Type B pancreatic cell (in vitro differentiated cells): ENCODE measurements around the gene DNMBP. TPM values are rescaled to one million over a fixed set of nuclear protein-coding genes. Genes with fewer than 3 reads are reported as not detected.

ENCODE experiments used
- DNase-seq: peaks from one replicate; pipeline ENCODE4 v3.0.0; 2021; ENCODE audit warnings: mixed read lengths; ENCODE audit not compliant: unreplicated experiment; ENCODE audit errors: extremely low spot score
- H3K27ac Mint-ChIP-seq: 2 replicates; pipeline ENCODE4 v1.8.0; 2021; ENCODE audit warnings: mild to moderate bottlenecking, mixed read lengths
- H3K27me3 Mint-ChIP-seq: 2 replicates; pipeline ENCODE4 v1.8.0; 2021; ENCODE audit warnings: mixed read lengths
- H3K36me3 Mint-ChIP-seq: 2 replicates; pipeline ENCODE4 v1.8.0; 2021; ENCODE audit warnings: mixed read lengths
- H3K4me1 Mint-ChIP-seq: one replicate; pipeline ENCODE4 v1.8.0; 2021; ENCODE audit warnings: mixed read lengths; ENCODE audit not compliant: unreplicated experiment
- H3K4me3 Mint-ChIP-seq: 2 replicates; pipeline ENCODE4 v1.8.0; 2021; ENCODE audit warnings: mild to moderate bottlenecking, mixed read lengths
- H3K9me3 Mint-ChIP-seq: 2 replicates; pipeline ENCODE4 v1.8.0; 2021; ENCODE audit warnings: mixed read lengths
- CTCF ChIP-seq: fragments of 200-600 bp; sonication (generic); conservative IDR thresholded peaks from 2 replicates; pipeline ENCODE4 v1.5.0; 2021; ENCODE audit warnings: antibody characterized with exemption, mild to moderate bottlenecking
- total RNA-seq: library from RNA; stranded (reverse); gene quantifications from 2 replicates; pipeline ENCODE4 v1.2.1, GENCODE V29; 2021; ENCODE audit warnings: low replicate concordance

DNMBP gene
- total RNA-seq, 1 donor from 2014 or later, result 17.7 TPM

- peaks cover 25% of the 10 kb centered on the region for H3K4me1 Mint-ChIP-seq
- DNase-seq, result no peak
- H3K4me3 Mint-ChIP-seq, result no peak overlapping the region
- no peak for TF ChIP-seq CTCF
- no peaks in the 10 kb centered on the region for H3K9me3 Mint-ChIP-seq
- peaks cover 12% of the 10 kb centered on the region for H3K36me3 Mint-ChIP-seq
- no peaks in the 10 kb centered on the region for H3K27me3 Mint-ChIP-seq
- H3K27ac Mint-ChIP-seq, result no peak overlapping the region
These were observed 34.5 kb downstream of the DNMBP start for GRCh38 chr10:99975106-99975829.

- Mint-ChIP-seq H3K4me3 (no peak overlapping the region), H3K36me3 (peaks cover 12% of the 10 kb centered on the region), H3K9me3 (no peaks in the 10 kb centered on the region), H3K4me1 (peaks cover 19% of the 10 kb centered on the region), H3K27me3 (no peaks in the 10 kb centered on the region), H3K27ac (no peak overlapping the region)
- TF ChIP-seq CTCF, result no peak
- no peak for DNase-seq
These were observed 36.6 kb downstream of the DNMBP start for GRCh38 chr10:99973190-99973589.

DNA sequence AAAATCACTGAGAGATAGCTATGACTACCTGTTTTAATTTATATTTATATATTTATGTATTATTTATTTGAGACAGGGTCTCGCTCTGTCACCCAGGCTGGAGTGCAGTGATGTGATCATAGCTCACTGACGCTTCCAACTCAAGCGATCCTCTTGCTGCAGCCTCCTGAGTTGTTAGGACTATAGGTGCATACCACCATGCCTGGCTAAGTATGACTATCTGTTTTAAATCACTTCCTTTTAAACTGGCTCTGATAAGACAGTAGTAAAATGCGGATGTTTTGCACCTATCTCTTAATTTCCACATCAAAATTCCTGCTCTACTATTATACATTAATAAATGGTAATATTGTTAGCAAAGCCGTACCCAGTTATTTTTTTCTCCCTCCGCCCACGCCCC lies 41.8 kb downstream of the DNMBP start:
- H3K27me3 Mint-ChIP-seq, result no peaks in the 10 kb centered on the region
- no peak overlapping the region for H3K27ac Mint-ChIP-seq
- DNase-seq, result no peak
- H3K4me1 Mint-ChIP-seq, result no peaks in the 10 kb centered on the region
- peaks cover 19% of the 10 kb centered on the region for H3K36me3 Mint-ChIP-seq
- no peaks in the 10 kb centered on the region for H3K9me3 Mint-ChIP-seq
- H3K4me3 Mint-ChIP-seq, result no peak overlapping the region
- TF ChIP-seq CTCF, result no peak

DNA sequence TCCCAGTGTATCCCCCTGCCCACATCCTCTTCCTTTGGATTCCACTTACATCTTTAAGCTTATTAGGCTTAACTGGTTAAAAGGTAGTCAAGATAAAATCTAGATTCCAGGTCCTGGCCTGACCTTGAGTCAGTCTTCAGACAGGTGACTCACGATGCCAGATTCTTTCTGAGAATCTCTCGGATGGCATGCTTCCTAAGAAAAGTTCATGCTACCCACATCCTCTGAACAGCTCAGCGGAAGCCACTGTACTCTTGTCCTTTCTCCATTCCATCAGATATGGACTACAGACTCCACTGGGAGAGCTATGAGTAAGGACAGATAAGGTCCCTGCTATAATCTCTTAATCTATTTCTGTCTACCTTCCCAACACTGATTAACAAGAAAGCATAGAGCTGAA lies 43.4 kb downstream of the DNMBP start:
- no peak for TF ChIP-seq CTCF
- no peaks in the 10 kb centered on the region for H3K27me3 Mint-ChIP-seq
- H3K9me3 Mint-ChIP-seq, result no peaks in the 10 kb centered on the region
- H3K36me3 Mint-ChIP-seq, result peaks cover 15% of the 10 kb centered on the region
- DNase-seq, result no peak
- H3K4me1 Mint-ChIP-seq, result no peaks in the 10 kb centered on the region
- H3K4me3 Mint-ChIP-seq, result no peak overlapping the region
- H3K27ac Mint-ChIP-seq, result no peak overlapping the region

DNA sequence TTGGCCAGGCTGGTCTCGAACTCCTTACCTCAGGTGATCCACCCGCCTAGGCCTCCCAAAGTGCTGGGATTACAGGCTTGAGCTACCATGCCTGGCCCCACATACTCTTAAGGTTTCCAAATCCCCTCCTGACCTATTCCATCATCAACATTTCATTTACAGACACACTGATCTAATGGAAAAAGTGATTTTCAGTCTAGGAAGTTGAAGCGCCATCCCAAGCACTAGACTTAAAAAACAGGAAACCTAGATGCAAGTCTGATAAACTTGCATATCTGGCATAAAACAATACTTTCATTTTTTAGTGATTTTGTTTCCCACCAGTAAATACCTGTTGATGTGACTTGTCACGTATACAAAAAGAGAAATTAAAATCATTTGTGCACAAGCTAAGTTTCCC lies 44.0 kb downstream of the DNMBP start:
- H3K9me3 Mint-ChIP-seq, result no peaks in the 10 kb centered on the region
- no peaks in the 10 kb centered on the region for H3K27me3 Mint-ChIP-seq
- H3K4me1 Mint-ChIP-seq, result no peaks in the 10 kb centered on the region
- H3K36me3 Mint-ChIP-seq, result peaks cover 15% of the 10 kb centered on the region
- no peak for DNase-seq
- H3K27ac Mint-ChIP-seq, result no peak overlapping the region
- H3K4me3 Mint-ChIP-seq, result no peak overlapping the region
- TF ChIP-seq CTCF, result no peak
